G401 (cell line): ENCODE data around the gene SMAD2. TPM values are rescaled to one million over a fixed set of nuclear protein-coding genes. Genes with fewer than 3 reads are reported as not detected.
"Not testable (repeated sequence)": the region's sequence is repeated elsewhere in the genome, so short reads cannot be mapped to it uniquely, and the experiment has no call there.

Source experiments
- DNase-seq: peaks from one replicate; pipeline ENCODE4 v3.0.0-alpha.2; 2015; ENCODE audit warnings: low spot score
- in situ Hi-C: cut with HindIII; loops from 2 replicates; pipeline ENCODE4 v1.10.0; 2016; ENCODE audit warnings: low sequenced_read_pairs, mixed read lengths
- total RNA-seq: library from RNA; depleted of rRNA; stranded (reverse); fragments of >200 nt; shearing (Covaris generic); gene quantifications from 2 replicates; pipeline ENCODE4 v1.2.3, GENCODE V29; 2014

Gene SMAD2
- total RNA-seq, 1 experiment from 2014 or later = 68.8 TPM

DNA sequence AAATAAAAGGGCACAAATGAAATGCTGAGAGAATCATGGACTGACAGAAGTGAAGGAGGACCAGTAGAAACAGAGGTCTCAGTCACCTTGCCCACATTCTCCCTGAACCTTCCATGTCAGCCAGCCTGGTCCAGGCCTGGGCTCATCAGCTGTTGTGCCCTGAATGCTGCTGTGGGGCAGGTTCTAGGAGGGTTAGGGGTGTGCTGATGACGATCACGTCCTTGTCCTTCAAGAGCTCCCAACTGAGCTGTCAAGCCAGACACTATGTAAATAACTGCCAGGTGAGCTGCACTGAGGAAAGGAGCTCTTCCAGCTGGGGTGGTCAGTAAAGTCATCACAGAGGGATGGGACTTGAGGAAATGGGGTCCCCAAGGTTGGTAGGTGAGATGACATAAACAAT, 156.5 kb downstream of the SMAD2 start:
- DNase-seq = no peak
- in situ Hi-C loops = no loop called here

DNA sequence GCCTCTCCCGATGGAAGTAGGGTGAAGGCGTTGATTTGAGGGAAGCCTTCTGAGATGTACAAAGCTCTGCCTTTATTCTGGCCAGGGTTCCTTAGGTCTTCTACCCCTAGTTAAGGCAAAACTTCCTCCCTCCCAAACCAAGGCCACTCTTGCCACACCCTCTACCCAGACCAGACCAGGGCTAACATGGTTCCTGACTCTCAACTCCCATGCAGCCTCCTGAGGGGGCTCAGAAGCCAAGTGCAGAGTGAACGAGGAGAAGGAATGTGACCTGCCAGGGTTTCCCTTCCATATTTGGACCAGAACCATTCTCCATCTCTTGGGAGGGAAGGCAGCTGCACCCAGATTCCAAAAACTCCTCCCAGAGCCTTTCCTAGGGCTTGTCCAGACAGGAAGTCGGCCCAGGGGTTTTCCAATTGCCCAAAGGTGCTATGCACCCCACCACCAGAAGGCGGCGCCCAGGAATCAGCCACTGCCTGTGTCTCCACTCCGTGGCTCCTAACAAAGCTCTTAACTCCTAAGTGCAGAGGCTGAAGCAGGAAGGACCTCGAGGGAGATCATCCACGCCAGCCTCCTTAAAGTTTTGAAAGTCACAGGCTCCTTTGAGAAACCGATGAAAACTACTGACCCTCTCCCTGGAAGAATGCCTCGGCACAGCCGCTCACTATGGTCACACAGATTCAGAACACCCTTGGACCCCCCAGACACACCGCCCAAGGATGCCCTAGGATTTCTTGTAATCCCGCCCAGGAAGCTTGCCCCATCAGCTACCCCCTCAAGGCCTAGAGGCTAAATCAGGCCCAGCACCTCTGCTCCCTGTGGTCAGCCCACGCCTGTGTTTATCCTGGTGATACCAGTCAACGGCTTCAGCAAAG, 157.8 kb downstream of the SMAD2 start:
- peak; percentile 9 for DNase-seq
- in situ Hi-C loops = no loop called here

DNA sequence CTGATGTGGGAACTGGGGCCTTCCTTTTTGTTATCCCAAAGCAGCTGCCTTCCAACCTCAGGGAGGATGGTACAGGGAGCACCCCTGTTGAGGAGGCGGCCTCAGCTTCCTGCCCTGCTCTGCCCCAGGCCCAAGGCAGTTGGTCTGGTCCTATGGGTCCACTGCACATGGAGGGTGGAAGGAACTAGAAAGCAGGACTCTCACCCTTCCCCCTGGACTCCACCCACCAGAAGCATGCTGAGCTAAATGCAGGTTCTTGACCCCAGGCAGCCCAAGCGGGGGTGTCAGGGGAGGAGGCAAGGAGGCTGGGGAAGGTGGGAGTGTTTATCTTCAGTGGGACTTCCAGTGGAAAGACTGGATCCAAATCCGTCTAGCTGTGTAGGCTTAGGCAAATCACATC, 158.5 kb downstream of the SMAD2 start:
- DNase-seq = no peak
- in situ Hi-C loops = no loop called here

DNA sequence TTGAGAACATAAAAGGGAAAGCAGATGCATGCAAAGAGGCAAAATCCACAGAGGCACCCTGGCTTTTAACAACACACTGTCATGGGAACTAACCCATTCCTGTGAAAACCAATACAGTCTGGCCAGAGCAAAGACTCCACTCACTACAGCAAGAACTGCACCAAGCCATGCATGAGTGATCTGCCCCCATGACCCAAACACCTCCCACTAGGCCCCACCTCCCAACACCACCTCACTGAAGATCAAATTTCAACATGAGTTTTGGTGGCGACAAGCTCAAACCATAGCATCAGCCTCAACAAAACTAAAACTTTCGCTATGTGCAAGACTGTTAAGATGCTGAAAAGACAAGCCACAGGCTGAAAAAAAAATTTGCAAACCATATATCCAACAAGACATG, 162.8 kb downstream of the SMAD2 start:
- in situ Hi-C loops = no loop called here
- no peak for DNase-seq

DNA sequence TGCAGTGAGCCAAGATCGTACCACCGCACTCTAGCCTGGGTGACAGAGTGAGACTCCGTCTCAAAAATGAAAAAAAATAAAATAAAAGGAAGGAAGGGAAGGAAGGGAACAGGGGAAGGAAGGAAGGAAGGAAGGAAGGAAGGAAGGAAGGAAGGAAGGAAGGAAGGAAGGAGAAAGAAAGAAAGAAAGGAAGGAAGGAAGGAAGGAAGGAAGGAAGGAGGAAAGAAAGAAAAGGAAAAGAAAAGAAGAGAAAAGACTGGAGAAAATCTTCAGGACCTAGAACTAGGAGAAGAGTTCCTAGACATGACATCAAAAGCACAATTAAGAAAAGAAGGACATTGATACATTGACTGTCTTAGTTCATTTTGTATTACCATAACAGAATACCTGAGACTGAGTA, 163.3 kb downstream of the SMAD2 start:
- in situ Hi-C loops = not testable (repeated sequence)

More for the DNA sequence above, 163.3 kb downstream of the SMAD2 start:
- DNase-seq = not testable (repeated sequence)
